ENCODE data around the gene ELAC1.

DNA sequence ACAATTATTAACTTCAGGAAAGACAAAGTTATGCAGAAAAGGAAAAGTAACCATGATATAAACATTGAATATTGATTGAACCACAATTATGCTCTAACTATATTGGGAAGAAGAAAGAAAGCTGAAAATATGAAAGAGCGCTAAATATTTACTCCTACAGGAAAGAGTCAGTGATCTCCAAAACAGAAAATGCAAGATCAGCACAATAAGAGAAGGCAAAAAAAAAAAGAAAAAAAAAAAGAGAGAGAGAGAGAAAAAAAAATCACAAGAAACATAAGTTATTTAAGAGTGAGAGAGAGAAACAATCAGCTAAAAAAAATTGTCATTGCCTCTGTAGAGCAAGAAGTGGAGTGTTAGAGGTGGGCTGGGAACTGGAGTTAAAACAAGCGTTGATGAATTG is 28.9 kb upstream of the ELAC1 start:
- TF ChIP-seq, protein P1, sequence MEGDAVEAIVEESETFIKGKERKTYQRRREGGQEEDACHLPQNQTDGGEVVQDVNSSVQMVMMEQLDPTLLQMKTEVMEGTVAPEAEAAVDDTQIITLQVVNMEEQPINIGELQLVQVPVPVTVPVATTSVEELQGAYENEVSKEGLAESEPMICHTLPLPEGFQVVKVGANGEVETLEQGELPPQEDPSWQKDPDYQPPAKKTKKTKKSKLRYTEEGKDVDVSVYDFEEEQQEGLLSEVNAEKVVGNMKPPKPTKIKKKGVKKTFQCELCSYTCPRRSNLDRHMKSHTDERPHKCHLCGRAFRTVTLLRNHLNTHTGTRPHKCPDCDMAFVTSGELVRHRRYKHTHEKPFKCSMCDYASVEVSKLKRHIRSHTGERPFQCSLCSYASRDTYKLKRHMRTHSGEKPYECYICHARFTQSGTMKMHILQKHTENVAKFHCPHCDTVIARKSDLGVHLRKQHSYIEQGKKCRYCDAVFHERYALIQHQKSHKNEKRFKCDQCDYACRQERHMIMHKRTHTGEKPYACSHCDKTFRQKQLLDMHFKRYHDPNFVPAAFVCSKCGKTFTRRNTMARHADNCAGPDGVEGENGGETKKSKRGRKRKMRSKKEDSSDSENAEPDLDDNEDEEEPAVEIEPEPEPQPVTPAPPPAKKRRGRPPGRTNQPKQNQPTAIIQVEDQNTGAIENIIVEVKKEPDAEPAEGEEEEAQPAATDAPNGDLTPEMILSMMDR (conservative IDR thresholded peaks at IDR 0.05; ENCODE audit: low read depth in 2 of 2) = no peak
- TF ChIP-seq EZH2phosphoT487 (IDR thresholded peaks at IDR 0.05; ENCODE audit: unreplicated experiment) = no peak
- TF ChIP-seq, protein P2, sequence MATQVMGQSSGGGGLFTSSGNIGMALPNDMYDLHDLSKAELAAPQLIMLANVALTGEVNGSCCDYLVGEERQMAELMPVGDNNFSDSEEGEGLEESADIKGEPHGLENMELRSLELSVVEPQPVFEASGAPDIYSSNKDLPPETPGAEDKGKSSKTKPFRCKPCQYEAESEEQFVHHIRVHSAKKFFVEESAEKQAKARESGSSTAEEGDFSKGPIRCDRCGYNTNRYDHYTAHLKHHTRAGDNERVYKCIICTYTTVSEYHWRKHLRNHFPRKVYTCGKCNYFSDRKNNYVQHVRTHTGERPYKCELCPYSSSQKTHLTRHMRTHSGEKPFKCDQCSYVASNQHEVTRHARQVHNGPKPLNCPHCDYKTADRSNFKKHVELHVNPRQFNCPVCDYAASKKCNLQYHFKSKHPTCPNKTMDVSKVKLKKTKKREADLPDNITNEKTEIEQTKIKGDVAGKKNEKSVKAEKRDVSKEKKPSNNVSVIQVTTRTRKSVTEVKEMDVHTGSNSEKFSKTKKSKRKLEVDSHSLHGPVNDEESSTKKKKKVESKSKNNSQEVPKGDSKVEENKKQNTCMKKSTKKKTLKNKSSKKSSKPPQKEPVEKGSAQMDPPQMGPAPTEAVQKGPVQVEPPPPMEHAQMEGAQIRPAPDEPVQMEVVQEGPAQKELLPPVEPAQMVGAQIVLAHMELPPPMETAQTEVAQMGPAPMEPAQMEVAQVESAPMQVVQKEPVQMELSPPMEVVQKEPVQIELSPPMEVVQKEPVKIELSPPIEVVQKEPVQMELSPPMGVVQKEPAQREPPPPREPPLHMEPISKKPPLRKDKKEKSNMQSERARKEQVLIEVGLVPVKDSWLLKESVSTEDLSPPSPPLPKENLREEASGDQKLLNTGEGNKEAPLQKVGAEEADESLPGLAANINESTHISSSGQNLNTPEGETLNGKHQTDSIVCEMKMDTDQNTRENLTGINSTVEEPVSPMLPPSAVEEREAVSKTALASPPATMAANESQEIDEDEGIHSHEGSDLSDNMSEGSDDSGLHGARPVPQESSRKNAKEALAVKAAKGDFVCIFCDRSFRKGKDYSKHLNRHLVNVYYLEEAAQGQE (IDR thresholded peaks at IDR 0.05; ENCODE audit: unreplicated experiment) = no peak
- no peak for TF ChIP-seq EZH2 (IDR thresholded peaks at IDR 0.05; ENCODE audit: low read depth, unreplicated experiment)
- no peak for TF ChIP-seq POLR2AphosphoS5 (IDR thresholded peaks at IDR 0.05; ENCODE audit: low read depth)
- TF ChIP-seq, protein P3, sequence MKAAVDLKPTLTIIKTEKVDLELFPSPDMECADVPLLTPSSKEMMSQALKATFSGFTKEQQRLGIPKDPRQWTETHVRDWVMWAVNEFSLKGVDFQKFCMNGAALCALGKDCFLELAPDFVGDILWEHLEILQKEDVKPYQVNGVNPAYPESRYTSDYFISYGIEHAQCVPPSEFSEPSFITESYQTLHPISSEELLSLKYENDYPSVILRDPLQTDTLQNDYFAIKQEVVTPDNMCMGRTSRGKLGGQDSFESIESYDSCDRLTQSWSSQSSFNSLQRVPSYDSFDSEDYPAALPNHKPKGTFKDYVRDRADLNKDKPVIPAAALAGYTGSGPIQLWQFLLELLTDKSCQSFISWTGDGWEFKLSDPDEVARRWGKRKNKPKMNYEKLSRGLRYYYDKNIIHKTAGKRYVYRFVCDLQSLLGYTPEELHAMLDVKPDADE (IDR thresholded peaks at IDR 0.05) = no peak
- TF ChIP-seq ZNF114 (CRISPR knock-in tag; IDR thresholded peaks at IDR 0.05) = no peak
- no peak for TF ChIP-seq STAT1 (IDR thresholded peaks at IDR 0.05; ENCODE audit: unreplicated experiment)
- no peak for TF ChIP-seq CREB1 (CRISPR knock-in tag; IDR thresholded peaks at IDR 0.05; ENCODE audit: low read depth)
- TF ChIP-seq JUNB (IDR thresholded peaks at IDR 0.05; ENCODE audit: unreplicated experiment) = no peak
- TF ChIP-seq ZNF331 (CRISPR knock-in tag; IDR thresholded peaks at IDR 0.05; ENCODE audit: low read depth) = no peak
- TF ChIP-seq, protein P4, sequence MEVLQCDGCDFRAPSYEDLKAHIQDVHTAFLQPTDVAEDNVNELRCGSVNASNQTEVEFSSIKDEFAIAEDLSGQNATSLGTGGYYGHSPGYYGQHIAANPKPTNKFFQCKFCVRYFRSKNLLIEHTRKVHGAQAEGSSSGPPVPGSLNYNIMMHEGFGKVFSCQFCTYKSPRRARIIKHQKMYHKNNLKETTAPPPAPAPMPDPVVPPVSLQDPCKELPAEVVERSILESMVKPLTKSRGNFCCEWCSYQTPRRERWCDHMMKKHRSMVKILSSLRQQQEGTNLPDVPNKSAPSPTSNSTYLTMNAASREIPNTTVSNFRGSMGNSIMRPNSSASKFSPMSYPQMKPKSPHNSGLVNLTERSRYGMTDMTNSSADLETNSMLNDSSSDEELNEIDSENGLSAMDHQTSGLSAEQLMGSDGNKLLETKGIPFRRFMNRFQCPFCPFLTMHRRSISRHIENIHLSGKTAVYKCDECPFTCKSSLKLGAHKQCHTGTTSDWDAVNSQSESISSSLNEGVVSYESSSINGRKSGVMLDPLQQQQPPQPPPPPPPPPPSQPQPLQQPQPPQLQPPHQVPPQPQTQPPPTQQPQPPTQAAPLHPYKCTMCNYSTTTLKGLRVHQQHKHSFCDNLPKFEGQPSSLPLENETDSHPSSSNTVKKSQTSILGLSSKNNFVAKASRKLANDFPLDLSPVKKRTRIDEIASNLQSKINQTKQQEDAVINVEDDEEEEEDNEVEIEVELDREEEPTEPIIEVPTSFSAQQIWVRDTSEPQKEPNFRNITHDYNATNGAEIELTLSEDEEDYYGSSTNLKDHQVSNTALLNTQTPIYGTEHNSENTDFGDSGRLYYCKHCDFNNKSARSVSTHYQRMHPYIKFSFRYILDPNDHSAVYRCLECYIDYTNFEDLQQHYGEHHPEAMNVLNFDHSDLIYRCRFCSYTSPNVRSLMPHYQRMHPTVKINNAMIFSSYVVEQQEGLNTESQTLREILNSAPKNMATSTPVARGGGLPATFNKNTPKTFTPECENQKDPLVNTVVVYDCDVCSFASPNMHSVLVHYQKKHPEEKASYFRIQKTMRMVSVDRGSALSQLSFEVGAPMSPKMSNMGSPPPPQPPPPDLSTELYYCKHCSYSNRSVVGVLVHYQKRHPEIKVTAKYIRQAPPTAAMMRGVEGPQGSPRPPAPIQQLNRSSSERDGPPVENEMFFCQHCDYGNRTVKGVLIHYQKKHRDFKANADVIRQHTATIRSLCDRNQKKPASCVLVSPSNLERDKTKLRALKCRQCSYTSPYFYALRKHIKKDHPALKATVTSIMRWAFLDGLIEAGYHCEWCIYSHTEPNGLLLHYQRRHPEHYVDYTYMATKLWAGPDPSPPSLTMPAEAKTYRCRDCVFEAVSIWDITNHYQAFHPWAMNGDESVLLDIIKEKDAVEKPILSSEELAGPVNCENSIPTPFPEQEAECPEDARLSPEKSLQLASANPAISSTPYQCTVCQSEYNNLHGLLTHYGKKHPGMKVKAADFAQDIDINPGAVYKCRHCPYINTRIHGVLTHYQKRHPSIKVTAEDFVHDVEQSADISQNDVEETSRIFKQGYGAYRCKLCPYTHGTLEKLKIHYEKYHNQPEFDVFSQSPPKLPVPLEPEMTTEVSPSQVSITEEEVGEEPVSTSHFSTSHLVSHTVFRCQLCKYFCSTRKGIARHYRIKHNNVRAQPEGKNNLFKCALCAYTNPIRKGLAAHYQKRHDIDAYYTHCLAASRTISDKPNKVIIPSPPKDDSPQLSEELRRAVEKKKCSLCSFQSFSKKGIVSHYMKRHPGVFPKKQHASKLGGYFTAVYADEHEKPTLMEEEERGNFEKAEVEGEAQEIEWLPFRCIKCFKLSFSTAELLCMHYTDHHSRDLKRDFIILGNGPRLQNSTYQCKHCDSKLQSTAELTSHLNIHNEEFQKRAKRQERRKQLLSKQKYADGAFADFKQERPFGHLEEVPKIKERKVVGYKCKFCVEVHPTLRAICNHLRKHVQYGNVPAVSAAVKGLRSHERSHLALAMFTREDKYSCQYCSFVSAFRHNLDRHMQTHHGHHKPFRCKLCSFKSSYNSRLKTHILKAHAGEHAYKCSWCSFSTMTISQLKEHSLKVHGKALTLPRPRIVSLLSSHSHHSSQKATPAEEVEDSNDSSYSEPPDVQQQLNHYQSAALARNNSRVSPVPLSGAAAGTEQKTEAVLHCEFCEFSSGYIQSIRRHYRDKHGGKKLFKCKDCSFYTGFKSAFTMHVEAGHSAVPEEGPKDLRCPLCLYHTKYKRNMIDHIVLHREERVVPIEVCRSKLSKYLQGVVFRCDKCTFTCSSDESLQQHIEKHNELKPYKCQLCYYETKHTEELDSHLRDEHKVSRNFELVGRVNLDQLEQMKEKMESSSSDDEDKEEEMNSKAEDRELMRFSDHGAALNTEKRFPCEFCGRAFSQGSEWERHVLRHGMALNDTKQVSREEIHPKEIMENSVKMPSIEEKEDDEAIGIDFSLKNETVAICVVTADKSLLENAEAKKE (CRISPR knock-in tag; IDR thresholded peaks at IDR 0.05) = no peak
- TF ChIP-seq NANOG (IDR thresholded peaks at IDR 0.05; ENCODE audit: borderline replicate concordance) = no peak
